GM10266 (cell line): ENCODE data around the gene CDCA3.

Experiments
- DNase-seq: peaks from one replicate; pipeline ENCODE4 v3.0.0; 2012; ENCODE audit errors: extremely low spot score
- TF ChIP-seq, protein P1 (sequence below): IDR thresholded peaks from 2 replicates; pipeline ENCODE4 v1.5.1; 2012; ENCODE audit warnings: mild to moderate bottlenecking, low read depth; ENCODE audit not compliant: control insufficient read depth, insufficient read depth; ENCODE audit errors: missing control alignments

Gene CDCA3

DNA sequence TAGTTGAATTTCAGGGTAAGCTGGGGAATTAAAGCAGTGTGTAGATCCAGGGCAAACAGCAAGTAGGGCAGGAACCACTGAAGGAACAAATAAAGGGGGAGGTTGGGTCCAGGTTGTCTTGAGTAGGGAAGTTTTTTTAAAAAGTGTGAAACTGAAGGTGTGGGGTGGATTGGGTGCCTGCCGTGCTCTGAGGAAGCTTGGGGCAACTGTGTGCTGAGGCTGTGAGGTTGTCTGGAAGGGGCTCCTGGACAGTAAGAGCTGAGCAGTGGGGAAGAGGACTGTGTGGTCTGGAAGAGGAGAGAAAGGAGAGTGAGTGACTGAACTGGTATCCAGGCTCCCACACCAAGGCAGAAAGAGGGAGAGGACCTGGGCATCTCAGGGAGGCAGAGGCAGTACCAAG is 40.3 kb downstream of the CDCA3 start:
- DNase-seq = no peak
- TF ChIP-seq, protein P1, sequence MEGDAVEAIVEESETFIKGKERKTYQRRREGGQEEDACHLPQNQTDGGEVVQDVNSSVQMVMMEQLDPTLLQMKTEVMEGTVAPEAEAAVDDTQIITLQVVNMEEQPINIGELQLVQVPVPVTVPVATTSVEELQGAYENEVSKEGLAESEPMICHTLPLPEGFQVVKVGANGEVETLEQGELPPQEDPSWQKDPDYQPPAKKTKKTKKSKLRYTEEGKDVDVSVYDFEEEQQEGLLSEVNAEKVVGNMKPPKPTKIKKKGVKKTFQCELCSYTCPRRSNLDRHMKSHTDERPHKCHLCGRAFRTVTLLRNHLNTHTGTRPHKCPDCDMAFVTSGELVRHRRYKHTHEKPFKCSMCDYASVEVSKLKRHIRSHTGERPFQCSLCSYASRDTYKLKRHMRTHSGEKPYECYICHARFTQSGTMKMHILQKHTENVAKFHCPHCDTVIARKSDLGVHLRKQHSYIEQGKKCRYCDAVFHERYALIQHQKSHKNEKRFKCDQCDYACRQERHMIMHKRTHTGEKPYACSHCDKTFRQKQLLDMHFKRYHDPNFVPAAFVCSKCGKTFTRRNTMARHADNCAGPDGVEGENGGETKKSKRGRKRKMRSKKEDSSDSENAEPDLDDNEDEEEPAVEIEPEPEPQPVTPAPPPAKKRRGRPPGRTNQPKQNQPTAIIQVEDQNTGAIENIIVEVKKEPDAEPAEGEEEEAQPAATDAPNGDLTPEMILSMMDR = no peak

DNA sequence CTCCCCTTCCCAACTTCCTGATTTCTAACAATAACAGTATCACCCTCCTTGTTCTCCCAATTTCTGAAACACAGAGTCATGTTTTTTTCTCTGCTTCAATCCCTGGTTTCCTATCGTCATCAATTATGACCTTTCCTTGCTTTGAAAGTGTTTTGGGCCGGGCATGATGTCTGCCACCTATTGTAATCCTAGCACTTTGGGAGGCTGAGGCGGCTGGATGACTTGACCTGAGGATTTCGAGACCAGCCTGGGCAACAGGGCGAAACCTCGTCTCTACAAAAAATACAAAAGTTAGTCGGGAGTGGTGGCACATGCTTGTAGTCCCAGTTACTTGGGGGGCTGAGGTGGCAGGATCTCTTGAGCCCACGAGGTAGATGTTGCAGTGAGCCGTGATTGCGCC is 42.0 kb downstream of the CDCA3 start:
- TF ChIP-seq, protein P1 = no peak
- no peak for DNase-seq

DNA sequence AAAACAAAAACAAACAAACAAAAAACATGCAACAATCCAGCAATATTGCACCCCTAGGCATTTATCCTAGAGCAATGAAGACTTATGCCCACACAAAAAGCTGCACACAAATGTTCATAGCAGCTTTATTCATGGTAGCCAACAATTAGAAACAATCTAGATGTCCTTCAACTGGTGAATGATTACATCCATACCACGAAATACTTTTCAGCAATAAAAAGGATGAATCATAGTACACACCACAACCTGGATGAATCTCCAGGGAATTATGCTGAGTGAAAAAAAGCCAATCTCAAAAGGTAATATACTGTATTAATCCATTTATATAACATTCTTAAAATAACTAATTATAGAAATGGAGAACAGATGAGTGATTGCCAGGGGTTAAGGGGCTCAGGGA is 43.9 kb downstream of the CDCA3 start:
- no peak for DNase-seq
- TF ChIP-seq, protein P1 = no peak

DNA sequence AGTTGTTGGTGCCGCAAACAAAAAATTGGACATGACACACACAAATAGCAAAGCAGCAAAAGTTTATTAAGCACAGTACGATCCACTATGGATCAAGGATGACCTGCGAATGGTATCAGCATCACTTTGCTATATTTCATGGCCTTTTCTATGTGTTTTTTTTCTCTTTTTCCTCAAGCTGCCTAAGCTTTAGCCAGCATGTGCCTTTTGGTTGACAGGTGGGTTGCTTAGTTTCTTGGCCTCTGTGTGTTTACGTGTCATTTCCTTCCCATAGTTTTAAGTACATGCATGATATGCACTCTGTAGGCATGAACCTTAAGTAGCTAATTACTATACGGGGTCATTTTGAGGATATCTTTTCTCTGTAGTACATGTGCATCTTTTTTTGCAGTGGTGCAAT is 51.9 kb downstream of the CDCA3 start:
- DNase-seq = no peak

More for the DNA sequence above, 51.9 kb downstream of the CDCA3 start:
- TF ChIP-seq, protein P1 = no peak
